Measurements from ENCODE around the gene RWDD3. TPM values are rescaled to one million over a fixed set of nuclear protein-coding genes. Genes with fewer than 3 reads are reported as not detected.

The RWDD3 gene
- total and polyA plus RNA-seq, 12 donors: 2.9 to 66.2 (median 15.7) TPM

- H3K27me3 ChIP-seq: no peaks in the 10 kb centered on the region
- H3K4me1 ChIP-seq (replicated peaks in 1 of 2): no peaks in the 10 kb centered on the region
- no peak overlapping the region for H3K27ac ChIP-seq
- H3K9me3 ChIP-seq (replicated peaks in 1 of 3): no peaks in the 10 kb centered on the region
- WGBS, 4 donors: 56 to 72% (median 66%) methylated on average over 5 of the region's 5 CpGs
- H3K36me3 ChIP-seq (replicated peaks in 1 of 2): no peaks in the 10 kb centered on the region
- DNase-seq: no peak
- intact Hi-C loops (cut with DNase I): no loop called here
- H3K4me3 ChIP-seq: no peak overlapping the region
- no peak for TF ChIP-seq POLR2A (IDR thresholded peaks at IDR 0.05)
- no peak for TF ChIP-seq CTCF (IDR thresholded peaks at IDR 0.05)
Measured at GRCh38 chr1:95286479-95286878, 52.5 kb downstream of the RWDD3 start.

- Histone ChIP-seq H3K9me3 (replicated peaks in 1 of 3) (no peaks in the 10 kb centered on the region), H3K4me3 (no peak overlapping the region), H3K4me1 (replicated peaks in 1 of 2) (no peaks in the 10 kb centered on the region), H3K27ac (no peak overlapping the region), H3K27me3 (no peaks in the 10 kb centered on the region), H3K36me3 (replicated peaks in 1 of 2) (no peaks in the 10 kb centered on the region)
- TF ChIP-seq CTCF (IDR thresholded peaks at IDR 0.05) (no peak), POLR2A (IDR thresholded peaks at IDR 0.05) (no peak)
- DNase-seq: no peak
- WGBS, 4 donors: 77 to 83% (median 78%) methylated on average over 2 of the region's 2 CpGs
- intact Hi-C loops (cut with DNase I): no loop called here
Measured at GRCh38 chr1:95287081-95287480, 53.1 kb downstream of the RWDD3 start.

- intact Hi-C loops (cut with DNase I): no loop called here
- H3K4me1 ChIP-seq (replicated peaks in 1 of 2): no peaks in the 10 kb centered on the region
Measured at GRCh38 chr1:95287825-95288224, 53.8 kb downstream of the RWDD3 start.

More at GRCh38 chr1:95287825-95288224, 53.8 kb downstream of the RWDD3 start:
- Histone ChIP-seq H3K27ac (no peak overlapping the region), H3K4me3 (no peak overlapping the region), H3K27me3 (no peaks in the 10 kb centered on the region), H3K36me3 (replicated peaks in 1 of 2) (no peaks in the 10 kb centered on the region), H3K9me3 (replicated peaks in 1 of 3) (no peaks in the 10 kb centered on the region)
- 70 to 91% (median 78%) methylated on average over 2 of the region's 2 CpGs for WGBS, 4 donors
- DNase-seq: no peak
- TF ChIP-seq POLR2A (IDR thresholded peaks at IDR 0.05): no peak
- no peak for TF ChIP-seq CTCF (IDR thresholded peaks at IDR 0.05)

Other genes starting within 250 kb of the RWDD3 start
- 10 to 100 TPM in 6 of 9 donors, 1 to 10 TPM in 3; 2.2 to 24.3 (median 14.9) TPM for gene ALG14, start 161.3 kb upstream of the RWDD3 start, total RNA-seq
- gene ALG14, start 161.3 kb upstream of the RWDD3 start, polyA plus RNA-seq: 10 to 100 TPM in 1 of 3 donors, 1 to 10 TPM in 2; 1.5 to 29.9 (median 3.0) TPM
- gene TLCD4, start 116.9 kb upstream of the RWDD3 start, total RNA-seq: 10 to 100 TPM in 8 of 9 donors, 1 to 10 TPM in 1; 6.9 to 41.3 (median 20.2) TPM
- gene TLCD4, start 116.9 kb upstream of the RWDD3 start, polyA plus RNA-seq: 10 to 100 TPM in 1 of 3 donors, 1 to 10 TPM in 2; 1.6 to 14.3 (median 3.3) TPM